Dedifferentiated amniotic fluid mesenchymal stem cell (primary cell): ENCODE results near the gene GPR31.

ENCODE experiments used
- DNase-seq: peaks from one replicate; pipeline ENCODE4 v3.0.0-alpha.2; 2016; ENCODE audit errors: extremely low spot score

The GPR31 gene

GRCh38 chr6:167118006-167118405 lies 39.8 kb downstream of the GPR31 start:
- DNase-seq: no peak

GRCh38 chr6:167116838-167117228 lies 40.9 kb downstream of the GPR31 start:
- no peak for DNase-seq

GRCh38 chr6:167116109-167116837 lies 41.5 kb downstream of the GPR31 start:
- DNase-seq: no peak

GRCh38 chr6:167115054-167115453 lies 42.7 kb downstream of the GPR31 start:
- DNase-seq: no peak

GRCh38 chr6:167113935-167114910 lies 43.6 kb downstream of the GPR31 start:
- no peak for DNase-seq

GRCh38 chr6:167113047-167113754 lies 44.6 kb downstream of the GPR31 start:
- DNase-seq: no peak

DNA sequence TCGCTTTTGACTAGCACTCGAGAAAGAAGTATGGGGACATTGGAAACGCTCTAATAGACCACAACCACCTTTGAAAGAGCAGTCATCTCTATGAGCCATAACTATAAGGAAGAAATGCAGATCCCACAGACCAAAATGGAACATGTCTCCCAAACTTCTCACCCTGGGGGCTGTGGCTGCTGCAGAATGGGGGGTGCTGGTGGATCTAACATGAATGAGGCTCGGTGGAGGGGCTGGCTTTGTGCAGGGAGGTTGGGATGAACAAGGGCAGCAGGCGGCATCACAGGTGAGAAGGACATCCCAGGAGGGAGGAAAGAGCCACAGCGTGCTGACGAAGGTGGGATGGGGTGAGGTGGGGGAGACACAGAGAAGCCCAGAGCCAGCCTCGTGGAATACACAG lies 45.4 kb downstream of the GPR31 start:
- no peak for DNase-seq

GRCh38 chr6:167111597-167111996 lies 46.2 kb downstream of the GPR31 start:
- no peak for DNase-seq

- DNase-seq: no peak
Observed at GRCh38 chr6:167109651-167110050, 48.1 kb downstream of the GPR31 start.

DNA sequence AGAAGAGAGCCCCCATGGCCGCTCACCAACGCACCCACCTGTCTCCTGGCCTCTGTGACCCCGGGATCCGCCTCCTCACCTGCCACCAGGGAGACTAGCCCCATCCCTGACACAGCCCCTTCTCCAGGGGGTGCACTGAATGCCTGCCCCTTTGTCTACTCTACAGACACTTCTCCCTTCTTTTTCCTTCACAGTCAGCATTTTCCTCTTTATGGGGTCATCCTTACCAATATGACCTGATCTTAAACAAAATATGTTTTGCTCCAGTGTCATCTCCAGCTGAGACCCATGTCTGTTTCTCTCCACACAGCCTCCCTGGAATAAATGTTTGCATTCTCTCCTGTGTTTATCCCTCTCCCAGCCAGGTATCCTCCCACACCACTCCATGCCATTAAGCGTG lies 49.5 kb downstream of the GPR31 start:
- DNase-seq: no peak

GRCh38 chr6:167107787-167108186 lies 50.0 kb downstream of the GPR31 start:
- no peak for DNase-seq

DNA sequence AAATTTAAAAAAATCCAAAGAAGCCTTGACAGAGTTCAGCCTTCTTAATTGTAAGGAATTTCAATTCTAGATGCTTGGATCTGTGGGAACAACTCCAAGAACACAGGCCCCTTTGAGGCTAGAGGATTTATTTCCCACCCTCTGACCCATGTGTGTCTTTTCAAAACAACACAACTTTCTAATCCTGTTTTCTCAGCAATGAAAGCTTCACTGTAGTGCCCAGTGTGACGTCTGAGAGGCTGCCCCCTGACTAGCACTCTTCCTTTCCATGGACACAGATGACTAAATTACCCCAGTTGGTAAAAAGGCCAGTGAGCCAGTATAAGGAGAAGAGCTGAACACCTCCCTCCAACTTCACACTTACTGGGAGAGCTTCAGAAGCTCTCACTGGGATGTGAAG lies 51.4 kb downstream of the GPR31 start:
- DNase-seq: no peak
